B cell (primary cell): ENCODE results near the gene SLC25A51. TPM values are rescaled to one million over a fixed set of nuclear protein-coding genes. Genes with fewer than 3 reads are reported as not detected.

ENCODE experiments used
- ATAC-seq: fragments of 200-7000 bp; cut with Tn5 transposase; one replicate; pipeline ENCODE4 v1.10.0; 2021; ENCODE audit warnings: low read depth, mild to moderate bottlenecking, moderate number of reproducible peaks, moderate library complexity
- CTCF ChIA-PET: fragments of 350-600 bp; sonication (Branson Sonifier 250); formaldehyde crosslinking; loops from one replicate; lab custom pipeline; 2021; ENCODE audit warnings: antibody characterized with exemption, inconsistent platforms; lab: Charles Lee
- POLR2A ChIA-PET: fragments of 350-600 bp; sonication (Branson Sonifier 250); formaldehyde crosslinking; loops from one replicate; lab custom pipeline; 2021; ENCODE audit warnings: antibody characterized with exemption; lab: Charles Lee
- DNase-seq: peaks from one replicate; pipeline ENCODE4 v3.0.0; 2013
- H2AFZ ChIP-seq: 2 replicates; pipeline ENCODE4 v1.6.1; 2012; ENCODE audit warnings: mild to moderate bottlenecking, low read depth, low read length; ENCODE audit not compliant: insufficient read depth, poor library complexity, severe bottlenecking
- H3K27ac ChIP-seq, 2 donors: 1 replicate in 1 of 2; 2 replicates in 1 of 2; pipeline ENCODE4 v1.5.1; 2012 to 2013; ENCODE audit warnings: low read length in 2 of 2, mild to moderate bottlenecking in 2 of 2, moderate library complexity in 1 of 2
- H3K27me3 ChIP-seq, 4 experiments: fragments of 200-600 bp in 1 of 4; sonication (generic) in 1 of 4; replicated peaks in 1 of 4; 1 replicate in 2 of 4; 2 replicates in 2 of 4; pipeline versions ENCODE4 v1.6.1 to v1.7.0; 2013 to 2016; ENCODE audit warnings: low read length in 3 of 4, mild to moderate bottlenecking in 2 of 4, mixed read lengths in 1 of 4, moderate library complexity in 1 of 4; ENCODE audit not compliant: insufficient read depth in 4 of 4, control insufficient read depth in 3 of 4; ENCODE audit errors: control extremely low read depth in 1 of 4
- H3K36me3 ChIP-seq, 2 experiments: replicated peaks in 1 of 2; 1 replicate in 1 of 2; 2 replicates in 1 of 2; pipeline versions ENCODE4 v1.6.1 to v1.7.1; 2013; ENCODE audit warnings: low read length in 1 of 2; ENCODE audit not compliant: insufficient read depth in 2 of 2, control insufficient read depth in 1 of 2; ENCODE audit errors: control extremely low read depth in 1 of 2, extremely low read depth in 1 of 2
- H3K4me1 ChIP-seq, 2 donors: fragments of 200-600 bp in 1 of 2; sonication (generic) in 1 of 2; 1 replicate in 1 of 2; 2 replicates in 1 of 2; pipeline versions ENCODE4 v1.5.1 to v1.6.1; 2013 to 2017; ENCODE audit warnings: low read length in 2 of 2; ENCODE audit not compliant: control insufficient read depth in 2 of 2, insufficient read depth in 2 of 2
- H3K4me2 ChIP-seq: replicated peaks from 2 replicates; pipeline ENCODE3; 2012; ENCODE audit warnings: mild to moderate bottlenecking, low read depth, low read length; ENCODE audit not compliant: poor library complexity, severe bottlenecking
- H3K4me3 ChIP-seq, 5 experiments: fragments of 200-600 bp in 1 of 5; sonication (generic) in 1 of 5; 1 replicate in 3 of 5; 2 replicates in 2 of 5; pipeline versions ENCODE4 v1.5.1 to v1.7.0; 2011 to 2016; ENCODE audit warnings: low read length in 4 of 5, mild to moderate bottlenecking in 4 of 5, low read depth in 2 of 5, control low read depth in 1 of 5, moderate library complexity in 1 of 5; ENCODE audit not compliant: insufficient read depth in 1 of 5; ENCODE audit errors: control extremely low read depth in 1 of 5, extremely low read depth in 1 of 5
- H3K79me2 ChIP-seq: fragments of 200-600 bp; sonication (generic); one replicate; pipeline ENCODE4 v1.6.0; 2016; ENCODE audit warnings: low read length; ENCODE audit not compliant: control insufficient read depth, insufficient read depth
- H3K9ac ChIP-seq: fragments of 200-600 bp; sonication (generic); 2 replicates; pipeline ENCODE4 v1.6.1; 2017; ENCODE audit warnings: mild to moderate bottlenecking, low read length, moderate library complexity
- H3K9me3 ChIP-seq, 3 donors: one replicate each; pipeline versions ENCODE4 v1.6.1 to v1.7.1; 2013; ENCODE audit warnings: low read length in 2 of 3; ENCODE audit not compliant: control insufficient read depth in 2 of 3, insufficient read depth in 1 of 3; ENCODE audit errors: control extremely low read depth in 1 of 3
- H4K20me1 ChIP-seq: 2 replicates; pipeline ENCODE4 v1.6.0; 2012; ENCODE audit warnings: mild to moderate bottlenecking, low read length; ENCODE audit not compliant: insufficient read depth, control insufficient read depth, poor library complexity, severe bottlenecking
- H3K27ac Mint-ChIP-seq: one replicate; pipeline ENCODE4 v1.8.0; 2021; ENCODE audit warnings: mixed read lengths
- H3K27me3 Mint-ChIP-seq: one replicate; pipeline ENCODE4 v1.8.0; 2021; ENCODE audit warnings: mixed read lengths
- H3K4me1 Mint-ChIP-seq: one replicate; pipeline ENCODE4 v1.8.0; 2021; ENCODE audit warnings: mixed read lengths
- H3K4me3 Mint-ChIP-seq: one replicate; pipeline ENCODE4 v1.8.0; 2021; ENCODE audit warnings: mixed read lengths
- H3K9me3 Mint-ChIP-seq: one replicate; pipeline ENCODE4 v1.8.0; 2022; ENCODE audit warnings: mixed read lengths; ENCODE audit not compliant: insufficient read depth
- EZH2 ChIP-seq: IDR thresholded peaks from 2 replicates; pipeline ENCODE4 v1.6.1; 2012; ENCODE audit warnings: borderline replicate concordance, low read depth, mild to moderate bottlenecking, moderate library complexity, low read length; ENCODE audit not compliant: insufficient read depth, poor library complexity, severe bottlenecking
- WGBS: methylation state at CpG from one replicate; pipeline ENCODE4 v1.1.5; 2013; ENCODE audit warnings: missing lambda C conversion rate; ENCODE audit not compliant: insufficient coverage; 5-methylcytosine and 5-hydroxymethylcytosine counted together
- intact Hi-C: fragments of 100-400 bp; cut with micrococcal nuclease; formaldehyde crosslinking; loops from one replicate; pipeline ENCODE4 v1.10.0; 2022
- polyA plus RNA-seq: library from polyadenylated mRNA; depleted of rRNA; stranded (reverse); fragments of >200 nt; gene quantifications from 2 replicates; pipeline ENCODE4 v1.2.3, GENCODE V29; 2012
- total RNA-seq, 2 donors: library from RNA; stranded (reverse); fragments of 120-200 nt in 1 of 2; gene quantifications; 1 replicate in 1 of 2; 2 replicates in 1 of 2; pipeline versions ENCODE4 v1.2.3 to v1.2.4, GENCODE V29; 2013 to 2022
- TF ChIP-seq, protein P1 (sequence below): fragments of 200-600 bp; IDR thresholded peaks from one replicate; pipeline ENCODE4 v1.8.0; 2022; ENCODE audit warnings: antibody characterized with exemption, mild to moderate bottlenecking

SLC25A51 gene
- total and polyA plus RNA-seq, 2 donors (not counting 1 experiment from before 2014, with no cell fraction given): 12.9 to 27.8 TPM

GRCh38 chr9:37939575-37940095 lies 35.7 kb upstream of the SLC25A51 start:
- no peak overlapping the region for H3K9ac ChIP-seq
- ChIA-PET POLR2A (no interaction called here), CTCF (no interaction called here)
- WGBS: 94% methylated on average over 2 of the region's 6 CpGs
- no peaks in the 10 kb centered on the region for H3K9me3 ChIP-seq
- TF ChIP-seq, protein P1, sequence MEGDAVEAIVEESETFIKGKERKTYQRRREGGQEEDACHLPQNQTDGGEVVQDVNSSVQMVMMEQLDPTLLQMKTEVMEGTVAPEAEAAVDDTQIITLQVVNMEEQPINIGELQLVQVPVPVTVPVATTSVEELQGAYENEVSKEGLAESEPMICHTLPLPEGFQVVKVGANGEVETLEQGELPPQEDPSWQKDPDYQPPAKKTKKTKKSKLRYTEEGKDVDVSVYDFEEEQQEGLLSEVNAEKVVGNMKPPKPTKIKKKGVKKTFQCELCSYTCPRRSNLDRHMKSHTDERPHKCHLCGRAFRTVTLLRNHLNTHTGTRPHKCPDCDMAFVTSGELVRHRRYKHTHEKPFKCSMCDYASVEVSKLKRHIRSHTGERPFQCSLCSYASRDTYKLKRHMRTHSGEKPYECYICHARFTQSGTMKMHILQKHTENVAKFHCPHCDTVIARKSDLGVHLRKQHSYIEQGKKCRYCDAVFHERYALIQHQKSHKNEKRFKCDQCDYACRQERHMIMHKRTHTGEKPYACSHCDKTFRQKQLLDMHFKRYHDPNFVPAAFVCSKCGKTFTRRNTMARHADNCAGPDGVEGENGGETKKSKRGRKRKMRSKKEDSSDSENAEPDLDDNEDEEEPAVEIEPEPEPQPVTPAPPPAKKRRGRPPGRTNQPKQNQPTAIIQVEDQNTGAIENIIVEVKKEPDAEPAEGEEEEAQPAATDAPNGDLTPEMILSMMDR: no peak
- TF ChIP-seq EZH2: no peak
- H2AFZ ChIP-seq: no peak overlapping the region
- H3K4me3 ChIP-seq: no peak overlapping the region
- H3K27ac Mint-ChIP-seq: no peak overlapping the region
- H3K36me3 ChIP-seq: no peaks in the 10 kb centered on the region
- H3K4me3 Mint-ChIP-seq: no peak overlapping the region
- H3K4me2 ChIP-seq: no peak overlapping the region
- H3K4me1 ChIP-seq: no peaks in the 10 kb centered on the region
- DNase-seq: no peak
- no peaks in the 10 kb centered on the region for H3K9me3 Mint-ChIP-seq
- peaks cover 9% of the 10 kb centered on the region for H3K27me3 Mint-ChIP-seq
- no peaks in the 10 kb centered on the region for H3K27me3 ChIP-seq
- H4K20me1 ChIP-seq: no peaks in the 10 kb centered on the region
- ATAC-seq: no peak
- no peaks in the 10 kb centered on the region for H3K4me1 Mint-ChIP-seq
- H3K27ac ChIP-seq: no peak overlapping the region
- intact Hi-C loops: no loop called here
- H3K79me2 ChIP-seq: no peaks in the 10 kb centered on the region

DNA sequence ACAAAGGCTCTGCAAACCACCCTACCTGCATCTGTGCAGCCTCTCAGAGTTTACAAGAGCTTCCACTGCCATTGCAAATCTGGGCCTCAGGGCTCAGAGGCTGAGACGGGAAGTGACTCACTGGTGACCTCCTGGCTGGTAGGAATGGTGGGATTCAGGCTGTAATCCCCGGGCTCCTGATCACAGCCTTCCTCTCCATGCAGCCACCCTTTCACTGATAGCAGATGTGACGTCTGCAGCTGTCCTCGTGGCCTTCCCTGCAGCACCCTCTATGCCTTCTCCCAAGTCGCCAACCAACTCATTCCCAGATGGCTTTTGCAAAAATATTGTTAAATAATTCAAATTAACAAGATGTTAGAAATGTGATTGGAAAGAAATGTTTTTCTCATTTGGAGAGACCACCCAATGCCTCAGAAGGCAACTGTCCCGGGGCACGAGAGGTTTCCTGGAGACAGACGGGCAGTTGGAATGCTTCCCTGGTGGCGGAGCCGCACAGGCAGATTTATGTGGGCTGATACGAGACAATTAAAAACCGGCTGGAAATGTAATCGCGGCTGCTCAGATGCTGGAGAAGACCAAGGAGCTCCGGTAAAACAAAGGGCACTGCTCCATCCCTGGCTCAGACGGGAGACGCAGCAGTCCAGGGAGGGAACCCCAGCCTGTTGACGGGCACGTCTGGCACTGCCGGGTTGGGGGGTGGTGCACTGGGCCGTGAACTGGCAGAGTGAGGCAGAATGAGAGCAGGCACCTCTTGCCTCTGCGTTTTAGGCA lies 34.4 kb upstream of the SLC25A51 start:
- Mint-ChIP-seq H3K27ac (no peak overlapping the region), H3K4me1 (no peaks in the 10 kb centered on the region), H3K27me3 (peaks cover 7% of the 10 kb centered on the region), H3K4me3 (no peak overlapping the region), H3K9me3 (no peaks in the 10 kb centered on the region)
- H3K4me1 ChIP-seq: no peaks in the 10 kb centered on the region
- H3K4me3 ChIP-seq: no peak overlapping the region
- no peaks in the 10 kb centered on the region for H4K20me1 ChIP-seq
- no peaks in the 10 kb centered on the region for H3K9me3 ChIP-seq
- no peak for TF ChIP-seq EZH2
- TF ChIP-seq, protein P1: no peak
- intact Hi-C loops: no loop called here
- ChIA-PET POLR2A (no interaction called here), CTCF (no interaction called here)
- no peak overlapping the region for H3K27ac ChIP-seq
- no peaks in the 10 kb centered on the region for H3K36me3 ChIP-seq
- no peak for DNase-seq
- no peak overlapping the region for H3K4me2 ChIP-seq
- no peak overlapping the region for H2AFZ ChIP-seq
- WGBS: 94% methylated on average over 21 of the region's 22 CpGs
- no peak for ATAC-seq
- H3K27me3 ChIP-seq: no peaks in the 10 kb centered on the region
- no peak overlapping the region for H3K9ac ChIP-seq
- no peaks in the 10 kb centered on the region for H3K79me2 ChIP-seq
